ENCODE measurements around the gene BACE1.

GRCh38 chr11:117299351-117300282 lies 16.4 kb downstream of the BACE1 start:
- TF ChIP-seq EZH2phosphoT487 (IDR thresholded peaks at IDR 0.05) (no peak), CTCF (IDR thresholded peaks at IDR 0.05) (no peak), EZH2 (IDR thresholded peaks at IDR 0.05) (no peak)

Measured in neural progenitor cell (in vitro differentiated cells).